Measurements from ENCODE around the gene TAF4B.

GRCh38 chr18:26350961-26351360 lies 124.7 kb downstream of the TAF4B start:
- no peak for TF ChIP-seq CTCF (conservative IDR thresholded peaks at IDR 0.05; ENCODE audit: low read length)
- no peak for TF ChIP-seq EZH2phosphoT487 (IDR thresholded peaks at IDR 0.05; ENCODE audit: borderline replicate concordance, low read depth, low read length)

Measured in OCI-LY7 (cell line).